K562 (cell line): ENCODE measurements around the gene ANKDD1A. TPM values are rescaled to one million over a fixed set of nuclear protein-coding genes. Genes with fewer than 3 reads are reported as not detected.

Experiments used
- ATAC-seq: fragments of 200-7000 bp; cut with Tn5 transposase; 3 replicates; pipeline ENCODE4 v1.9.1; 2020; ENCODE audit warnings: moderate library complexity
- BruUV-seq: library from RNA; stranded (reverse); fragments of 400-500 nt; replicated peaks from 2 replicates; lab custom pipeline; 2021; lab: Mats Ljungman, UMichigan
- CTCF ChIA-PET: fragments of 300-600 bp; formaldehyde crosslinking; extraction: SDS; loops from one replicate; lab custom pipeline; 2021; ENCODE audit warnings: low intra/inter-chr PET ratio; lab: Yijun Ruan, JAX
- POLR2A ChIA-PET: fragments of 300-600, 350-650 bp; sonication (Branson Sonifier 250); formaldehyde crosslinking; extraction: SDS; loops from one replicate; lab custom pipeline; 2021; ENCODE audit warnings: antibody characterized with exemption, inconsistent platforms; lab: Yijun Ruan, JAX
- DNase-seq, 4 experiments: peaks; one replicate each; pipeline versions ENCODE4 v3.0.0 to v3.0.0-alpha.2; 2011 to 2018; ENCODE audit warnings: low spot score in 3 of 4, mixed read lengths in 3 of 4; ENCODE audit errors: extremely low read depth in 1 of 4
- FAIRE-seq: peaks from 2 replicates; lab custom pipeline; 2011; peaks lifted over from hg19 to GRCh38; lab: Jason Lieb, UNC
- H2AFZ ChIP-seq: 2 replicates; pipeline ENCODE4 v1.6.0; 2011; ENCODE audit warnings: low read depth, low read length, control low read depth, inconsistent platforms
- H3K27ac ChIP-seq: fragments of 200-600 bp; 3 replicates; pipeline ENCODE4 v1.8.0; 2011; ENCODE audit warnings: low read depth, mild to moderate bottlenecking, control low read depth, inconsistent platforms, low read length, moderate library complexity, mixed read lengths; ENCODE audit errors: extremely low read depth
- H3K27me3 ChIP-seq, 2 experiments: fragments of 300-600 bp in 1 of 2; 2 replicates in 1 of 2; 3 replicates in 1 of 2; pipeline versions ENCODE4 v1.6.0 to v1.8.0; 2011; ENCODE audit warnings: inconsistent platforms in 2 of 2, low read length in 2 of 2, mild to moderate bottlenecking in 1 of 2, mixed read lengths in 1 of 2, moderate library complexity in 1 of 2; ENCODE audit not compliant: control insufficient read depth in 2 of 2, insufficient read depth in 2 of 2
- H3K36me3 ChIP-seq: fragments of 300-600 bp; 3 replicates; pipeline ENCODE4 v1.8.0; 2011; ENCODE audit warnings: mild to moderate bottlenecking, low read length, inconsistent platforms; ENCODE audit not compliant: control insufficient read depth, insufficient read depth
- H3K4me1 ChIP-seq, 2 experiments: fragments of 200-600 bp in 1 of 2; replicated peaks in 1 of 2; 2 replicates in 1 of 2; 3 replicates in 1 of 2; pipeline versions ENCODE4 v1.5.1 to v1.8.0; 2011; ENCODE audit warnings: inconsistent platforms in 2 of 2, low read length in 2 of 2, mild to moderate bottlenecking in 1 of 2, mixed read lengths in 1 of 2, moderate library complexity in 1 of 2; ENCODE audit not compliant: control insufficient read depth in 2 of 2, insufficient read depth in 2 of 2
- H3K4me2 ChIP-seq: 2 replicates; pipeline ENCODE4 v1.6.1; 2011; ENCODE audit warnings: low read length, control low read depth, inconsistent platforms, mixed read lengths; ENCODE audit not compliant: insufficient read depth
- H3K4me3 ChIP-seq: fragments of 200-600 bp; sonication (generic), shearing (Covaris generic); 2 replicates; pipeline ENCODE4 v1.5.1; 2016; ENCODE audit warnings: control low read depth, inconsistent platforms
- H3K79me2 ChIP-seq: fragments of 200-600 bp; 3 replicates; pipeline ENCODE4 v1.8.0; 2011; ENCODE audit warnings: low read length, inconsistent platforms; ENCODE audit not compliant: control insufficient read depth, insufficient read depth
- H3K9ac ChIP-seq, 2 experiments: 2 replicates each; pipeline versions ENCODE4 v1.6.0 to v1.6.1; 2011; ENCODE audit warnings: low read depth in 2 of 2, low read length in 2 of 2, control low read depth in 1 of 2, inconsistent platforms in 1 of 2, mild to moderate bottlenecking in 1 of 2, mixed read lengths in 1 of 2; ENCODE audit not compliant: insufficient read depth in 1 of 2
- H3K9me1 ChIP-seq: one replicate; pipeline ENCODE4 v1.6.0; 2011; ENCODE audit warnings: inconsistent platforms, mild to moderate bottlenecking, low read length, moderate library complexity; ENCODE audit not compliant: control insufficient read depth, insufficient read depth
- H3K9me3 ChIP-seq: replicated peaks from 2 replicates; pipeline ENCODE4 v1.5.1; 2011; ENCODE audit warnings: low read depth, low read length, inconsistent platforms; ENCODE audit not compliant: control insufficient read depth, insufficient read depth
- H4K20me1 ChIP-seq: replicated peaks from 2 replicates; pipeline ENCODE4 v1.6.1; 2011; ENCODE audit warnings: low read length, inconsistent platforms, mixed read lengths; ENCODE audit not compliant: control insufficient read depth, insufficient read depth
- MGA ChIP-seq: fragments of 450-650 bp; IDR thresholded peaks from 2 replicates; pipeline ENCODE4 v1.6.1; 2016; ENCODE audit warnings: mild to moderate bottlenecking, moderate library complexity
- MTA1 ChIP-seq: fragments of 450-650 bp; IDR thresholded peaks from 2 replicates; pipeline ENCODE4 v1.6.1; 2017; ENCODE audit warnings: borderline replicate concordance
- NFIC ChIP-seq: fragments of 450-650 bp; IDR thresholded peaks from 2 replicates; pipeline ENCODE4 v1.6.1; 2017; ENCODE audit warnings: mild to moderate bottlenecking, inconsistent platforms
- NONO ChIP-seq, 2 experiments: fragments of 200-400 bp in 1 of 2; fragments of 450-650 bp in 1 of 2; formaldehyde crosslinking in 1 of 2; IDR thresholded peaks; 2 replicates each; pipeline ENCODE4 v1.6.1; 2017; ENCODE audit warnings: low read depth in 2 of 2, mild to moderate bottlenecking in 2 of 2, moderate library complexity in 2 of 2, low read length in 1 of 2
- TEAD1 ChIP-seq, 2 experiments: fragments of 450-650 bp in 1 of 2; sonication (generic) in 1 of 2; formaldehyde crosslinking; IDR thresholded peaks; 2 replicates each; pipeline versions ENCODE4 v1.4.0 to v1.8.0; 2020 to 2022; ENCODE audit warnings: mild to moderate bottlenecking in 2 of 2, missing genetic modification reagents in 1 of 2
- ZNF197 ChIP-seq: fragments of 200-800 bp; sonication (Bioruptor generic); IDR thresholded peaks from 2 replicates; pipeline ENCODE4 v1.6.1; 2016; ENCODE audit warnings: low read depth, missing genetic modification characterization, missing compliant biosample characterization
- ZNF316 ChIP-seq: fragments of 450-650 bp; IDR thresholded peaks from 2 replicates; pipeline ENCODE4 v1.6.1; 2016
- ZNF644 ChIP-seq: fragments of 200-800 bp; sonication (Bioruptor generic); IDR thresholded peaks from 2 replicates; pipeline ENCODE4 v1.6.1; 2016; ENCODE audit warnings: low read depth, missing genetic modification characterization, missing compliant biosample characterization
- WGBS: fragments of 100-300 bp; shearing (Covaris generic); methylation state at CpG from one replicate; pipeline ENCODE4 v1.1.6; 2016; ENCODE audit warnings: low coverage, mixed read lengths; ENCODE audit not compliant: insufficient coverage; ENCODE audit errors: missing lambda C conversion rate; 5-methylcytosine and 5-hydroxymethylcytosine counted together
- in situ Hi-C: fragments of 300-500 bp; cut with MboI; formaldehyde crosslinking; loops from 4 replicates; pipeline ENCODE4 v1.15.0; 2018; ENCODE audit warnings: inconsistent platforms, mixed read lengths
- intact Hi-C: fragments of 100-400 bp; cut with micrococcal nuclease; formaldehyde crosslinking; loops from 2 replicates; pipeline ENCODE4 v1.14.2; 2022
- polyA plus RNA-seq, 8 experiments: library from polyadenylated mRNA; depleted of rRNA in 4 of 8; stranded (reverse) in 5 of 8; unstranded in 3 of 8; fragments of >200 nt; fragmentation: Nextera tagmentation in 2 of 8; fragmentation: Illumina TruSeq in 1 of 8; extraction: Ambion mirVana in 2 of 8; extraction: Trizol in 1 of 8; gene quantifications; 2 replicates each; pipeline versions ENCODE4 v1.2.1 to v1.2.3, GENCODE V29; 2011 to 2014; ENCODE audit warnings: inconsistent platforms in 1 of 8, missing spikeins in 1 of 8
- total RNA-seq, 7 experiments: library from RNA; depleted of rRNA in 6 of 7; stranded (reverse); fragments of >200 nt in 6 of 7; fragmentation: Illumina TruSeq in 2 of 7; extraction: Trizol in 2 of 7; gene quantifications; 2 replicates each; pipeline versions ENCODE4 v1.2.1 to v1.2.3, GENCODE V29; 2011 to 2021; ENCODE audit warnings: low replicate concordance in 1 of 7
- TF ChIP-seq, protein P1 (sequence below): fragments of 250-450 bp; sonication (Bioruptor Pico); IDR thresholded peaks from 2 replicates; pipeline ENCODE4 v1.9.0; 2021; ENCODE audit warnings: mild to moderate bottlenecking

The ANKDD1A gene
- total and polyA plus RNA-seq, 9 of the 15 experiments (the other 6 are each of a cell fraction or from before 2014, with no cell fraction given), result 0.08 to 0.80 (median 0.43) TPM

- in situ Hi-C loops, result no loop called here
- POLR2A ChIA-PET, result interaction anchor here (0.7 to 1.0 kb wide), 2 partner anchors 11 to 23 kb away, joined by 3 to 5 read pairs; no protein-coding TSS in a partner anchor
- CTCF ChIA-PET, result no interaction called here
- TF ChIP-seq ZNF644 (tag), result no peak
- TF ChIP-seq MTA1, result 0 out of 2 replicates have a peak, but pooled peaks have one; percentile 16
- no peak for TF ChIP-seq NFIC
- TF ChIP-seq, protein P1, sequence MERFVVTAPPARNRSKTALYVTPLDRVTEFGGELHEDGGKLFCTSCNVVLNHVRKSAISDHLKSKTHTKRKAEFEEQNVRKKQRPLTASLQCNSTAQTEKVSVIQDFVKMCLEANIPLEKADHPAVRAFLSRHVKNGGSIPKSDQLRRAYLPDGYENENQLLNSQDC (CRISPR knock-in tag), result no peak
- no peak for TF ChIP-seq NONO (IDR thresholded peaks at IDR 0.05; ENCODE audit: low read depth in 2 of 2, low read length in 1 of 2)
- TF ChIP-seq MGA, result peak; percentile 44
- 0 out of 2 replicates have a peak, but pooled peaks have one; percentile 34 for TF ChIP-seq ZNF316
- no peak for TF ChIP-seq ZNF197 (CRISPR knock-in tag)
- no peak for TF ChIP-seq TEAD1 (CRISPR knock-in tag; IDR thresholded peaks at IDR 0.05)
These were observed 39.2 kb downstream of the ANKDD1A start for GRCh38 chr15:64950888-64951287.

More at GRCh38 chr15:64950888-64951287, 39.2 kb downstream of the ANKDD1A start:
- Histone ChIP-seq H3K4me3 (no peak overlapping the region), H3K4me2 (no peak overlapping the region), H3K9me1 (no peaks in the 10 kb centered on the region), H3K9ac (no peak overlapping the region), H3K27ac (no peak overlapping the region), H3K27me3 (peaks cover 2 to 5% of the 10 kb centered on the region in 2 experiments; a peak in 1 of 5 replicates), H3K79me2 (no peaks in the 10 kb centered on the region), H3K4me1 (no peaks in the 10 kb centered on the region), H3K36me3 (peaks cover 7% of the 10 kb centered on the region; the same call in 2 of the 3 replicates), H2AFZ (no peak overlapping the region), H3K9me3 (no peaks in the 10 kb centered on the region), H4K20me1 (no peaks in the 10 kb centered on the region)
- no peak for FAIRE-seq
- WGBS, result 17% methylated on average over 6 of the region's 6 CpGs
- DNase-seq, result no peak
- BruUV-seq, result no TSS peak
- intact Hi-C loops, result no loop called here
- peak; percentile 63 for ATAC-seq
